HG03064 (cell line): ENCODE measurements around the gene TARBP1.

Experiments used
- ATAC-seq: cut with Tn5 transposase; IDR thresholded peaks from one replicate; pipeline ENCODE4 v1.9.1; 2021; ENCODE audit warnings: low read depth; ENCODE audit not compliant: unreplicated experiment

Gene TARBP1

GRCh38 chr1:234488054-234489006 is 9.4 kb upstream of the TARBP1 start:
- no peak for ATAC-seq

GRCh38 chr1:234486858-234487840 is 8.2 kb upstream of the TARBP1 start:
- ATAC-seq, result no peak

- no peak for ATAC-seq
These were observed 6.2 kb upstream of the TARBP1 start for GRCh38 chr1:234484991-234485739.

- ATAC-seq, result no peak
These were observed 5.2 kb upstream of the TARBP1 start for GRCh38 chr1:234484218-234484617.

- ATAC-seq, result no peak
These were observed 2.8 kb upstream of the TARBP1 start for GRCh38 chr1:234481771-234482170.

- no peak for ATAC-seq
These were observed 887 bp upstream of the TARBP1 start for GRCh38 chr1:234479866-234480265.

GRCh38 chr1:234479310-234479559 is 256 bp upstream of the TARBP1 start:
- no peak for ATAC-seq

- peak; percentile 56 for ATAC-seq
These were observed 863 bp downstream of the TARBP1 start for GRCh38 chr1:234478152-234478480.

GRCh38 chr1:234477386-234478151 is 1.4 kb downstream of the TARBP1 start:
- ATAC-seq, result no peak

GRCh38 chr1:234476172-234476571 is 2.8 kb downstream of the TARBP1 start:
- no peak for ATAC-seq

GRCh38 chr1:234475167-234475793 is 3.7 kb downstream of the TARBP1 start:
- ATAC-seq, result no peak

- no peak for ATAC-seq
These were observed 4.6 kb downstream of the TARBP1 start for GRCh38 chr1:234474375-234474774.

- no peak for ATAC-seq
These were observed 5.9 kb downstream of the TARBP1 start for GRCh38 chr1:234473118-234473517.

- ATAC-seq, result no peak
These were observed 9.6 kb downstream of the TARBP1 start for GRCh38 chr1:234469376-234469775.

- no peak for ATAC-seq
These were observed 10.4 kb downstream of the TARBP1 start for GRCh38 chr1:234468580-234468979.

- no peak for ATAC-seq
These were observed 11.2 kb downstream of the TARBP1 start for GRCh38 chr1:234467821-234468220.

- no peak for ATAC-seq
These were observed 12.0 kb downstream of the TARBP1 start for GRCh38 chr1:234466945-234467344.

- ATAC-seq, result no peak
These were observed 15.2 kb downstream of the TARBP1 start for GRCh38 chr1:234463749-234464148.

- ATAC-seq, result no peak
These were observed 18.3 kb downstream of the TARBP1 start for GRCh38 chr1:234460652-234461051.
